Measurements from ENCODE around the gene MYO1D. TPM values are rescaled to one million over a fixed set of nuclear protein-coding genes. Genes with fewer than 3 reads are reported as not detected.

Gene MYO1D
- total RNA-seq, 1 experiment from 2014 or later, result 57.2 TPM

DNA sequence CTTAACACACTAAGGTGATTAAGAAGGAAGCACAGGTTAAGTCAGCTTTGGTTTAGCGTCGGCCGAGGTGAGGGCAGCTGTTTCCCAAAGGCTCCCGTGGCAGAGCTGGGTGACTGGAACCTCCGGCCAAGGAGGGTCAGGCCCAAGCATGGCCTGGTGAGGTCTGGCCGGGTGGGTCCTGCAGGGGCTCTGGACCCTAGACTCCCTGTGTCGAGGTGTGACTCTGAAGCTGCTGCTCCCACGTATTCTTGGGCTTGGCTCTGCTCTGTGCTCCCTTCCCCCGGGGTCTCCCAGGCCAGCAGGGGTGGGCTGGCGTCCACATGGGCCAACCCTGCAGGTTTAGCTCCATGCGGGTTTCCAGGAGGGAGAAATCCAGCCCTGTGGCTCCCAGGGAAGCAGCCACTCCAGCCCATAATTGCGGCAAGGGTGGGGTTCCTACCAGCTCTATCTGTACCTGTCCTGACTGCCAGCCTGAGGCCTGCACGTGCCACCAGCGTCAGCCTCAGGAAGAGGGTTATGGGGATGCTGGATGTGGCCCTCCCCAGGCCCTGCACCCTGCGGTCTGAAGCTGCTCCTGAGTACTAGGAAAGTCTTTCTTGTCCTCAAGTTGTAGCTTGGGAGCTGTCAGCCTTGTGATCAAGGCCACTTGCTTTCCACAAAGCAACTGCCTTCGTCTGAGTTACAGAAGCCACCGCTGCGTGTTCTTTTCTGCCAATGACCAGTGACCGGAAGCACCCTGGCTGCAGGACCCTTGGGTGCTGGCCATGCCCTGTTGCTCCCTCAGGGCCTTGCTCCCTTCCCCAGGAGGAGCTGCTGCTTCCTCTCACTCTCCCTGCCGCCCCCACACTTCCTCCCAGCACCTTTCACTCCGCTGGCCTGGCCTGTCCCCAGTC, 385.3 kb downstream of the MYO1D start:
- DNase-seq, result no peak
- CTCF ChIA-PET, result no interaction called here
- BruUV-seq (replicated peaks), result no TSS peak
- peaks cover 15% of the 10 kb centered on the region for H3K36me3 Mint-ChIP-seq (ENCODE audit: insufficient read depth, unreplicated experiment)
- no peak overlapping the region for H3K4me3 Mint-ChIP-seq (ENCODE audit: low read depth, unreplicated experiment)
- peaks cover 10% of the 10 kb centered on the region for H3K4me1 Mint-ChIP-seq (ENCODE audit: low read depth, unreplicated experiment)
- no peaks in the 10 kb centered on the region for H3K9me3 Mint-ChIP-seq (ENCODE audit: low read depth, unreplicated experiment)
- H3K27me3 Mint-ChIP-seq (ENCODE audit: unreplicated experiment), result no peaks in the 10 kb centered on the region
- intact Hi-C loops (cut with micrococcal nuclease; ENCODE audit: unreplicated experiment), result no loop called here
- no peak overlapping the region for H3K27ac Mint-ChIP-seq (ENCODE audit: unreplicated experiment)
- TF ChIP-seq, protein P1, sequence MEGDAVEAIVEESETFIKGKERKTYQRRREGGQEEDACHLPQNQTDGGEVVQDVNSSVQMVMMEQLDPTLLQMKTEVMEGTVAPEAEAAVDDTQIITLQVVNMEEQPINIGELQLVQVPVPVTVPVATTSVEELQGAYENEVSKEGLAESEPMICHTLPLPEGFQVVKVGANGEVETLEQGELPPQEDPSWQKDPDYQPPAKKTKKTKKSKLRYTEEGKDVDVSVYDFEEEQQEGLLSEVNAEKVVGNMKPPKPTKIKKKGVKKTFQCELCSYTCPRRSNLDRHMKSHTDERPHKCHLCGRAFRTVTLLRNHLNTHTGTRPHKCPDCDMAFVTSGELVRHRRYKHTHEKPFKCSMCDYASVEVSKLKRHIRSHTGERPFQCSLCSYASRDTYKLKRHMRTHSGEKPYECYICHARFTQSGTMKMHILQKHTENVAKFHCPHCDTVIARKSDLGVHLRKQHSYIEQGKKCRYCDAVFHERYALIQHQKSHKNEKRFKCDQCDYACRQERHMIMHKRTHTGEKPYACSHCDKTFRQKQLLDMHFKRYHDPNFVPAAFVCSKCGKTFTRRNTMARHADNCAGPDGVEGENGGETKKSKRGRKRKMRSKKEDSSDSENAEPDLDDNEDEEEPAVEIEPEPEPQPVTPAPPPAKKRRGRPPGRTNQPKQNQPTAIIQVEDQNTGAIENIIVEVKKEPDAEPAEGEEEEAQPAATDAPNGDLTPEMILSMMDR (IDR thresholded peaks at IDR 0.05; ENCODE audit: unreplicated experiment), result no peak

DNA sequence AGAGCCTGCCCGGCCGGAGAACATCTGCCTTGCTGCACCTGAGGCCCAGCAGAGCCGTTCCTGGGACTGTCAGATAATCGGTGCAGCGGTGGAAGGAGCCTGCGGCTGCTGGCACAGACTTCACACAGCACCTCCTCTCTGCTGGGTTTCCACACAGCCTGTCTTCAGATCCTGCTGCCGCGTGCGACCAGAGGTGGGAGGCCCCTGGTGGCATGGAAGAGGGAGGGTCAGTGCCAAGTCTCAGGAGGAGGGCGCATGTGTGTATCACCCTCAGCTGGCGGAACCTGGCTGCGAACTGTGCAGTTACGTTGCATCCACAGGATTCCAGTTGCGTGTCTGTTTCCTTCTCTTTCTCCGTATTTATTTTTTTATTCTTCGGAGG, 386.8 kb downstream of the MYO1D start:
- Mint-ChIP-seq H3K9me3 (ENCODE audit: low read depth, unreplicated experiment) (no peaks in the 10 kb centered on the region), H3K27ac (ENCODE audit: unreplicated experiment) (no peak overlapping the region), H3K36me3 (ENCODE audit: insufficient read depth, unreplicated experiment) (peaks cover 24% of the 10 kb centered on the region), H3K4me1 (ENCODE audit: low read depth, unreplicated experiment) (peaks cover 17% of the 10 kb centered on the region), H3K27me3 (ENCODE audit: unreplicated experiment) (no peaks in the 10 kb centered on the region), H3K4me3 (ENCODE audit: low read depth, unreplicated experiment) (no peak overlapping the region)
- CTCF ChIA-PET, result no interaction called here
- BruUV-seq (replicated peaks), result no TSS peak
- DNase-seq, result no peak
- intact Hi-C loops (cut with micrococcal nuclease; ENCODE audit: unreplicated experiment), result no loop called here
- TF ChIP-seq, protein P1 (IDR thresholded peaks at IDR 0.05; ENCODE audit: unreplicated experiment), result no peak

DNA sequence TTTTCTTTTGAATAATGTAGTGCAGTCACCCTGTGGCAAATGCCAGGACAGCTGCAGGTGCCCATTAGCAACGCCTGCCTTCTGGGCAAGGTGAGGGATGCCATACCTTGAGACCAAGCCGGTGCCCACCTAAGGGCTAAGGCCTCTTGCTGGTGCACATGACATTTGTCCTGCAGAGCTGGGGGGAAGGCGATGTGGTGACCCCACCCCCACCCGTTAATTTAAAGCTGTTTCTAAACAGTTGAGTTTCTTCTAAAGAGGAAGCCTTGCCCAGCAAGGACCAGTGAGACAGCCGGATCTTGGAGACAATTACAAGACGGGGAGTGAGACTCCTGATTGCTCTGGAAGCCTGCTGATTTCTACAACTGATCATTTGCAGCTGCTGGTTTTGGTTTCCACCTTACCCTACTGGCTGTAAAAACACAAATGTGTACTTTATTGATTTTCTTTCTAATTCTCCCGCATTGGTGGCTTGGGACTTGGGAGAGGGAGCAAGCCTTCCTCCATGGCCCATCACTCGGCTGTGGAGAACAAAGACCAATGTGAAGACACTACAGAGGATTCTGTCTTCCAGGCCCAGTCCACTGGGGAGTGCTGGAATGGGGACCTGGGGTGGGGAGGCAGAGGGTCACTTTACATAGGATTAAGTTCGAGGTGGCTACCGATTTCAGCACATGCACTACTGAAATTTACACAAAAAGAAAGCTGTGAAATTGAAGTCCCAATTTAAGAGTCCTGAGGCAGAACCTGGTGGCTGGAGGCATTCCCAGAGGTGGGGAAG, 387.4 kb downstream of the MYO1D start:
- peaks cover 17% of the 10 kb centered on the region for H3K4me1 Mint-ChIP-seq (ENCODE audit: low read depth, unreplicated experiment)
- no peaks in the 10 kb centered on the region for H3K27me3 Mint-ChIP-seq (ENCODE audit: unreplicated experiment)
- H3K4me3 Mint-ChIP-seq (ENCODE audit: low read depth, unreplicated experiment), result no peak overlapping the region
- DNase-seq, result no peak
- CTCF ChIA-PET, result no interaction called here
- no peak overlapping the region for H3K27ac Mint-ChIP-seq (ENCODE audit: unreplicated experiment)
- BruUV-seq (replicated peaks), result no TSS peak
- peaks cover 28% of the 10 kb centered on the region for H3K36me3 Mint-ChIP-seq (ENCODE audit: insufficient read depth, unreplicated experiment)
- TF ChIP-seq, protein P1 (IDR thresholded peaks at IDR 0.05; ENCODE audit: unreplicated experiment), result no peak
- intact Hi-C loops (cut with micrococcal nuclease; ENCODE audit: unreplicated experiment), result no loop called here
- no peaks in the 10 kb centered on the region for H3K9me3 Mint-ChIP-seq (ENCODE audit: low read depth, unreplicated experiment)

DNA sequence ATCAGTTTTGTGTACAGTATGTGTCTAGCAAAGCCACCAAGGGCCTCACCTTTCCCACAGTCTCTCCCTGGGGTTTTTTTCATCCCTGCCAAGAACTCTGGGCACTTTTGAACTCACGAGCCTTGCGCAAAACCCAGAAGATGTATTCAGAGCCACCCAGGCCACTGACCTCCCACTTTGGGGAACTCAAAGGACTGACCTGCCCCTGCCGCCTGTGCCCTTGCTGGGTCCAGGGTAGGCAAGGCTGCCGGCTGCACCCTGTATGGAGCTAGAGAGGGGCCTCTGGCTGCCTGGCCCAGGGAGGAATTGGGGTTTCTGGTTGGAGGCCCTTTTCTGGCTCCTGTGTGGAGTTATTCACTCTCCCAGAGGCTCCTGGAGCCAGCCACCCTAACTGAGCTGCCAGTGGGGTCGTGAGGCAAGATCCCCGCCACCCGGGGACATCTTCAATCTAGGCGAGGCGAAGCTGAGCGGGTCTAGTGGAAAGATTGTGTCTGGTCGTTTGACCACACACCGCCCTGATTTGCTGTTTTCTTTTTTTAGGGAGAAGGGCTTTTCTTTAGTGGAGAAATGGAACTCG, 388.2 kb downstream of the MYO1D start:
- CTCF ChIA-PET, result interaction anchor here (1.1 kb wide), 1 partner anchor 44 kb away, joined by 4 read pairs; the partner anchor contains the start of gene PSMD11

More for the DNA sequence above, 388.2 kb downstream of the MYO1D start:
- peaks cover 34% of the 10 kb centered on the region for H3K36me3 Mint-ChIP-seq (ENCODE audit: insufficient read depth, unreplicated experiment)
- DNase-seq, result no peak
- TF ChIP-seq, protein P1 (IDR thresholded peaks at IDR 0.05; ENCODE audit: unreplicated experiment), result no peak
- BruUV-seq (replicated peaks), result no TSS peak
- H3K9me3 Mint-ChIP-seq (ENCODE audit: low read depth, unreplicated experiment), result no peaks in the 10 kb centered on the region
- peaks cover 17% of the 10 kb centered on the region for H3K4me1 Mint-ChIP-seq (ENCODE audit: low read depth, unreplicated experiment)
- intact Hi-C loops (cut with micrococcal nuclease; ENCODE audit: unreplicated experiment), result no loop called here
- H3K27me3 Mint-ChIP-seq (ENCODE audit: unreplicated experiment), result no peaks in the 10 kb centered on the region
- H3K27ac Mint-ChIP-seq (ENCODE audit: unreplicated experiment), result no peak overlapping the region
- peak overlapping the region; percentile 76 for H3K4me3 Mint-ChIP-seq (ENCODE audit: low read depth, unreplicated experiment)
